Adrenal gland (tissue), 12 donors: ENCODE data around the gene FHAD1. TPM values are rescaled to one million over a fixed set of nuclear protein-coding genes. Genes with fewer than 3 reads are reported as not detected.
A peak's percentile ranks its signal among the peaks of the same experiment; 100 is the strongest.

Source experiments
- DNase-seq, 7 donors: peaks; one replicate each; pipeline ENCODE4 v3.0.0-alpha.2; 2019 to 2020
- H3K27ac ChIP-seq, 5 donors: fragments of 200-600 bp; sonication (generic) in 4 of 5; 1 replicate in 3 of 5; 2 replicates in 2 of 5; pipeline versions ENCODE4 v1.5.1 to v1.8.0; 2016 to 2020; ENCODE audit warnings: mild to moderate bottlenecking in 1 of 5
- H3K27me3 ChIP-seq: fragments of 200-600 bp; 2 replicates; pipeline ENCODE4 v1.8.0; 2021
- H3K36me3 ChIP-seq, 2 donors: fragments of 200-600 bp; replicated peaks in 1 of 2; 1 replicate in 1 of 2; 2 replicates in 1 of 2; pipeline versions ENCODE4 v1.5.1 to v1.8.0; 2018 to 2022
- H3K4me1 ChIP-seq, 2 donors: fragments of 200-600 bp; replicated peaks in 1 of 2; 1 replicate in 1 of 2; 2 replicates in 1 of 2; pipeline versions ENCODE4 v1.5.1 to v1.8.0; 2018 to 2021
- H3K4me3 ChIP-seq, 4 donors: fragments of 200-600 bp; sonication (generic) in 3 of 4; one replicate each; pipeline ENCODE4 v1.5.1; 2016 to 2018
- H3K9me3 ChIP-seq, 3 donors: fragments of 200-600 bp; sonication (generic) in 1 of 3; replicated peaks in 1 of 3; 1 replicate in 2 of 3; 2 replicates in 1 of 3; pipeline versions ENCODE4 v1.5.1 to v1.8.0; 2016 to 2021
- POLR2A ChIP-seq, 2 donors: fragments of 450-650 bp; IDR thresholded peaks; one replicate each; pipeline ENCODE4 v1.6.1; 2017; ENCODE audit warnings: antibody characterized with exemption in 2 of 2, mild to moderate bottlenecking in 2 of 2, moderate library complexity in 1 of 2
- WGBS, 4 donors: extraction: QIAGEN DNeasy Blood & Tissue Kit in 2 of 4; methylation state at CpG; one replicate each; pipeline versions ENCODE4 v1.1.5 to v1.1.7; 2013 to 2017; 5-methylcytosine and 5-hydroxymethylcytosine counted together
- intact Hi-C, 2 donors: fragments of 100-400 bp; cut with DNase I; formaldehyde crosslinking; loops; one replicate each; pipeline versions ENCODE4 v1.14.1 to v1.15.0; 2022 to 2023
- polyA plus RNA-seq, 3 donors: library from polyadenylated mRNA; stranded (reverse); fragments of 200-250 nt in 2 of 3; fragments of 350-450 nt in 1 of 3; fragmentation: Illumina TruSeq in 1 of 3; extraction: RNeasy Lipid Tissue Mini Kit (QIAGEN cat#74804) in 1 of 3; gene quantifications; one replicate each; pipeline ENCODE4 v1.2.3, GENCODE V29; 2013 to 2014
- total RNA-seq, 9 donors: library from RNA; depleted of rRNA in 4 of 9; stranded (reverse); fragments of >200 nt in 4 of 9; fragments of 120-200 nt in 1 of 9; fragmentation: NEBNext Ultra II Directional in 1 of 9; extraction: Animal tissue kit (Norgen Biotek cat#: 25700) in 1 of 9; gene quantifications; one replicate each; pipeline versions ENCODE4 v1.1.0 to v1.2.4, GENCODE V29; 2013 to 2023
- TF ChIP-seq, protein P1 (sequence below), 6 experiments: fragments of 450-650 bp in 4 of 6; fragments of 200-600 bp in 2 of 6; sonication (generic) in 1 of 6; IDR thresholded peaks; 1 replicate in 5 of 6; 2 replicates in 1 of 6; pipeline versions ENCODE4 v1.5.1 to v1.8.0; 2016 to 2021; ENCODE audit warnings: antibody characterized with exemption in 6 of 6, mild to moderate bottlenecking in 2 of 6, moderate library complexity in 1 of 6
- donor health status: healthy with polysubstance abuse.
- donor health status: Bipolar disorder and iron deficiency.
- donor health status: DM: yes; HTN: yes; CAD: no.
- donor health status: DM: no; HTN: no; CAD: no.
- donor health status: DM: no; HTN: no; CAD: no.
- donor health status: DM: yes; HTN: yes; CAD: no.

The FHAD1 gene
- total and polyA plus RNA-seq, 12 donors, result 0.09 to 1.6 (median 0.57) TPM; not detected in 1

DNA sequence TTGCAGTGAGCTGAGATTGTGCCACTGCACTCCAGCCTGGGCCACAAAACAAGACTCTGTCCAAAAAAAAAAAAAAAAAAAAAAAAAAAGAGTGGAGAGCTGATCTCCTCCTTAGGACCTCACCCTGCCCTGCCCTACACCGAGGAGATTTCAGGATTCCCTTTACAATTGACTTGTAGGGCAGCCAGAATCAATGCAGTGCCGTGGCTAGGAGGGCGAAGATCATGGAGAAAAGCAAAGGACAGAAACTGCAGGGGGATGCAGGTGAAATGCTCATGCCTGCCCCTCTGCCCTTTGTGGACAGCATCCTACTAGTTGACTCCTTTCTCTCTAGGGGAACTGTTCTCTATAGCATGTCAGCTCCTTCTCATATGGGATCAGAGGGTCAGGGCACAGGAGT is 9.6 kb downstream of the FHAD1 start:
- no peak for TF ChIP-seq POLR2A (IDR thresholded peaks at IDR 0.05)
- TF ChIP-seq, protein P1, sequence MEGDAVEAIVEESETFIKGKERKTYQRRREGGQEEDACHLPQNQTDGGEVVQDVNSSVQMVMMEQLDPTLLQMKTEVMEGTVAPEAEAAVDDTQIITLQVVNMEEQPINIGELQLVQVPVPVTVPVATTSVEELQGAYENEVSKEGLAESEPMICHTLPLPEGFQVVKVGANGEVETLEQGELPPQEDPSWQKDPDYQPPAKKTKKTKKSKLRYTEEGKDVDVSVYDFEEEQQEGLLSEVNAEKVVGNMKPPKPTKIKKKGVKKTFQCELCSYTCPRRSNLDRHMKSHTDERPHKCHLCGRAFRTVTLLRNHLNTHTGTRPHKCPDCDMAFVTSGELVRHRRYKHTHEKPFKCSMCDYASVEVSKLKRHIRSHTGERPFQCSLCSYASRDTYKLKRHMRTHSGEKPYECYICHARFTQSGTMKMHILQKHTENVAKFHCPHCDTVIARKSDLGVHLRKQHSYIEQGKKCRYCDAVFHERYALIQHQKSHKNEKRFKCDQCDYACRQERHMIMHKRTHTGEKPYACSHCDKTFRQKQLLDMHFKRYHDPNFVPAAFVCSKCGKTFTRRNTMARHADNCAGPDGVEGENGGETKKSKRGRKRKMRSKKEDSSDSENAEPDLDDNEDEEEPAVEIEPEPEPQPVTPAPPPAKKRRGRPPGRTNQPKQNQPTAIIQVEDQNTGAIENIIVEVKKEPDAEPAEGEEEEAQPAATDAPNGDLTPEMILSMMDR (IDR thresholded peaks at IDR 0.05), result no peak
- Histone ChIP-seq H3K9me3 (no peaks in the 10 kb centered on the region), H3K27me3 (no peaks in the 10 kb centered on the region), H3K36me3 (no peaks in the 10 kb centered on the region), H3K27ac (no peak overlapping the region), H3K4me1 (peaks cover 34% of the 10 kb centered on the region in 2 donors), H3K4me3 (no peak overlapping the region)
- peak in 1 of 7 donors; percentile 7 for DNase-seq
- WGBS, 4 donors, result 82 to 95% (median 89%) methylated on average over 3 of the region's 3 CpGs
- intact Hi-C loops, result no loop called here

DNA sequence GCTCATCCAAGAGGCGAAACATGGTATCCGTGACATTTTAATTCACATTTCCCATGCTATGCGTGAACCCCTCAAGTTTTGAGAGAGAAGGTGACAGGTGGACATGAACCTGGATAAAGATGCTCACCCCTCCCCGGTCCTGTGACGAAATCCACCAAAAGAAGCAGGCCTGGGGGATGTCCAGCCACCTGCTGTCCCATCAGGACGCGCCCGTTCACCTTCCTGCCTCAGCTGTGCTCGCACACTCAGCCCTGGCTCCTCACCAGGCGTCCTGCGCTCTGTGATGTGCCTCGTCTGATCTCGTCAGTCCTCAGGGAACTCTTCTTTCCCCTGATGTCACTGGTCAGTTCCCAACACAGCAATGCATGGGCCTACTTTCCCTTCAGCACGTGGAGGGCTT is 10.3 kb downstream of the FHAD1 start:
- intact Hi-C loops, result no loop called here
- 79 to 95% (median 90%) methylated on average over 14 of the region's 14 CpGs for WGBS, 4 donors
- no peak for TF ChIP-seq POLR2A (IDR thresholded peaks at IDR 0.05)
- TF ChIP-seq, protein P1 (IDR thresholded peaks at IDR 0.05), result no peak
- peaks cover 34% of the 10 kb centered on the region in 2 donors for H3K4me1 ChIP-seq
- no peak overlapping the region for H3K4me3 ChIP-seq
- H3K9me3 ChIP-seq, result no peaks in the 10 kb centered on the region
- peak in 1 of 7 donors; percentile 41 for DNase-seq
- H3K27ac ChIP-seq, result peak overlapping the region in 1 of 5 donors; percentile 91
- no peaks in the 10 kb centered on the region for H3K27me3 ChIP-seq
- H3K36me3 ChIP-seq, result no peaks in the 10 kb centered on the region

DNA sequence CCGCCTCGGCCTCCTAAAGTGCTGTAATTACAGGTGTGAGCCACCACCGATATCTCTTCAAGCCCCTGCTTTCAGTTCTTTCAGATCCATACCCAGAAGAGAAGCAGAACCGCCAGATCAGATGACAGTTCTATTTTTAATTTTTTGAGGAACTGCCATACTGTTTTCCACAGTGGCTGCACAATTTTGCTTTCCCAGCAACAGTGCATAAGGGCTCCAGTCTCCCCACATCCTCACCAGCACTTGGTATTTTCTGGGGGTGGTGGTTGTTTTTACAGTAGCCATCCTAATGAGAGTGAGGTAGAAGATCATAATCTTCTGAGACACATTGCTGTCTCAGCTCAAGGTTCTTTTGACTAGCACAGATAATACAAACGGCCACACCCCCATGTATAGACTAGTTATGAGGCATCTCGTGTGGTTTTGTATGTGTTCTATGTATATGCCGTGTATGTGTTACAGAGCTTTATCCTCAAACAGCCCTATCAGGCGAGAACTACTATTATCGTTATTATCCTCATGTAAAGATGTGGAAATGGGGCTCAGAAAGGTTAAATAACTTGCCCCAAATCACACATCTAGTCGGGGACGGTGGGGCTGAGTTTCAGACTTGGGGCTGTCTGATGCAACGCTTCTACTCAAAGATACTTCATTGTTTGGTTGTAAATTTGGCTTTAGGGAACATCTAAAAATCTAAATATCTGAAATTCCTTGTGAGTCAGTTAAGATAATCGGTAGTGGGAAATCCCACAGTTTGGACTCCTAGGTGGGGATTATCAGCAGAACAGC is 12.0 kb downstream of the FHAD1 start:
- Histone ChIP-seq H3K27me3 (no peaks in the 10 kb centered on the region), H3K4me3 (no peak overlapping the region), H3K36me3 (no peaks in the 10 kb centered on the region), H3K9me3 (no peaks in the 10 kb centered on the region), H3K4me1 (peaks cover 34% of the 10 kb centered on the region in 2 donors), H3K27ac (peak overlapping the region in 4 of 5 donors; percentile 3 to 91 (median 78))
- peak in 1 of 7 donors; percentile 49 for DNase-seq
- 60 to 74% (median 73%) methylated on average over 13 of the region's 13 CpGs for WGBS, 4 donors
- intact Hi-C loops, result no loop called here
- TF ChIP-seq, protein P1 (IDR thresholded peaks at IDR 0.05), result no peak
- no peak for TF ChIP-seq POLR2A (IDR thresholded peaks at IDR 0.05)

DNA sequence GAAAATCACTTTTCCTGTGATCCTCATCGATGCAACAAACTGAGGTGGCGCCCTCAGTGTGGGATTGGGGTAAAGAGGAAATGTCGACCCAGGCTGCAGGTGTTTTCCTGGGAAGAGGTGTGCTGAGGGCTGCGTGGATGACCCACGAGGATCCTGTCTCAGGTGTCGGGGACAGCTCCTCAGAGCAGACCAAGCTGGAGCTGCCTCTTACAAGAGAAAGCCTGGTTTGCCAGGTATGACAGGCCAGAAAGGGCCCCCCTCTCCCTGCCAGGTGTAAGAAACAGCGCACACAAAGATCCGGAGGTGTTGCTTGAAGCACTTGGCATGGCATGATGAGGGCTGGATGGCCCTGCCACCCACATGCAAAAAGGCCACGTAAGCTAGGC is 12.6 kb downstream of the FHAD1 start:
- Histone ChIP-seq H3K27ac (peak overlapping the region in 3 of 5 donors; percentile 70 to 91 (median 87)), H3K36me3 (no peaks in the 10 kb centered on the region), H3K4me3 (no peak overlapping the region), H3K27me3 (no peaks in the 10 kb centered on the region), H3K4me1 (peaks cover 34% of the 10 kb centered on the region in 2 donors), H3K9me3 (no peaks in the 10 kb centered on the region)
- DNase-seq, result peak in 1 of 7 donors; percentile 49
- intact Hi-C loops, result no loop called here
- no peak for TF ChIP-seq POLR2A (IDR thresholded peaks at IDR 0.05)
- TF ChIP-seq, protein P1 (IDR thresholded peaks at IDR 0.05), result no peak
- WGBS, 4 donors, result 88 to 96% (median 90%) methylated on average over 8 to 9 of the region's 9 CpGs
